DMS153 treated with DMSO at 0.1 percent for 48 hours (cell line): ENCODE results near the gene ASAP3.

ENCODE experiments used
- DNase-seq: peaks from one replicate; lab custom pipeline; 2025; ENCODE audit not compliant: unreplicated experiment; lab: John Stamatoyannopoulos, UW

ASAP3 gene

DNA sequence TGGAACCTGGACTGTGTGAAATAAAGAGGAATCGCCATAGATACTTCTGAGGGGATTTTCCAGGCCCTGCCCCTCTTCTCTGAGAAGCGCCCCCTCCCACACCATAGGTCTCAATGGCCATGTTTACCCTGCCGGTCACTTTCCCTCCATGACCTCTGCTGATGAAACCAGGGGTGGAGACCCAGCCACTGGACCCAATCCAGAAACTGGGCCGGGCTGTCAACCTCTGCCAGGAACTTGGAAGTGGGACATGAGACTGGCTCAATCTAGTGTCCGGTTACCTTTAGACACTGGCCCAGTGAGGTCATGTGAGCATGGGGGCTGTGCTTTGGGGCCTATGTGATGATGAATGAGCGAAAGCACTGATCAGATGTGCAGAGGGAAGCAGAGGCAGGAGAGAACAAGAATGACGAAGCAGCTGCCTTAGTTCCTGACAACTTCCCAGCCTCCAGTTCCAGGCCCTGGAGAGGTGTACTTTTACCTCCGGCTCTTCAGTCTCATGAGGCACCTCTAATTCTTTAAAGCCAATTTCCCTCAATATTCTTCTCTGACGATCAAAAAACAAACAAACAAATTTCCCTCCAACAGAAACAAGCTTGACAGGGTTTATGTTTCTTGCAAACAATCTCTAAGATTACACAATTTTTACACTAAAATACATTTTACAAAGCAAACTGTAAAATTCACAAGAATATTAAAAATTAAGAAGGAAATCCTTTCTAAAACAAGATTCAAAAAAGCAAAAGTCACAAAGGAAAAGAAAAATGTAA, 4.9 kb downstream of the ASAP3 start:
- DNase-seq = no peak

DNA sequence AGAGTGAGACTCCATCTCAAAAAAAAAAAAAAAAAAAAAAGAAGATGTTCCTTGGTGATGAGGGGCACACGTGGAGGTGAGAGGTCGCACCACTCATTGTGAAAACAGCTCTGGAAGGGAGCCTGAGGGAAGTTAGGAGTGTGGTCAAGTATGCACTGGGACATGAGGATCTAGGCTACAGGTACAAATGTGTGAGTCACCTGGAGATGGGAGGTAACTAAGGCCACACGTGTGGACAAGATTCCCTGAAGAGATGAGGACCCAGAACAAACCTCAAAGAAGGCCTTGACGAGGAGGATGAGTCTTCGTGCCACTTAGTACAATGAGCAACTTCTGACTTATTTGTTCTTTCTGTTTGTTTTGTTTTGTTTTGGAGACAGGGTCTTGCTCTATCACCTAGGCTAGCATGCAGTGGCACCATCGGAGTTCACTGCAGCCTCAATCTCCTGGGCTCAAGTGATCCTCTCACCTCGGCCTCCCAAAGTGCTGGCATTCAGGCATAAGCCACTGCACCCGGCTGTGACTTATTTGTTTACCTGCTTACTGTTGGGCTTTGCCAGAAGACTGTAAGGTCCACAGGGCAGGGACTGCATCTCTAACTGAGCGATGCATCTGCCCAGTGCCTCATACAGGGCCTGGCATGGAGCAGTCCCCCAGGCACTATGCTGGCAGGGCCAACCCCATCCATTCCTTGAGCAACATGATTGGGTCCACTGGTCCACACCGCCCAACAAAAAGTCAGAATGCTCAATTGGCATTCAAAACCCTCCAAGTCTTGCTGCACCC, 6.4 kb downstream of the ASAP3 start:
- no peak for DNase-seq

DNA sequence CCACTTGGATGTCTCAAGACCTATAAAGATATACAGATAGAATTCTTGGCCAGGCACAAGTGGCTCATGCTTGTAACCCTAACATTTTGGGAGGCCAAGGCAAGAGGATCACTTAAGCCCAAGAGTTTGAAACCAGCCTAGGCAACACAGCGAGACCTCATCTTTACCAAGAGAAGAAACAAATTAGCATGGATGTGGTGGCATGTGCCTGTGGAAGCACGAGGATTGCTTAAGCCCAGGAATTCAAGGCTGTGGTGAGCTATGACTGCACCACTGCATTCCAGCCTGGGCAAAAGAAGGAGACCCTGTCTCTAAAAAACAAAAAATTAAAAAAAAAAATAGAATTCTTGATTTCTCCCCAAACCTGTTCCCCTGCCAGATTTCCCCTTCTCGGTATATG, 8.3 kb downstream of the ASAP3 start:
- no peak for DNase-seq

DNA sequence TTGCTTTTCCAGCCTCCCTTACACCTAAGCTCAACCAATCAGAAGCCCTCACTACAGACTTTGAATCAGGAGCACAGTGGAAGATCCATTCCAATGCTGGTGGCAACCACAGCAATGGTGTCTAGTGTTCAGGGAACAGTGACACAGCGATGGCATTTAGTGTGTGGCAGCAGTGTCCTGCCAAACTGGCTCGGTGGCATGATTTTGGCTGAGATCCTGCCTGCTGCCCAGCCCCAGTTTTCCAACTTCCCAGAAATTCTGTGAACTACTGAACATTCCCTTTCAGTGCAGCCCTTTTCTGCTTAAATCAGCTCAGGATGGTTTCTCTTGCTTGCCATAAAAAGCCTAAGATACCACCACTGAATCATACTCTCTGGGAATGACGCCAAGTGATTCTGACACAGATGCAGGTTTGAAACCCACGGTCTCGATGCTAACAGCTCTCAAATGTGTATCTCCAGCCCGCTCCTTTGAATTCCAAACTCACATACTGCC, 8.8 kb downstream of the ASAP3 start:
- DNase-seq = no peak

DNA sequence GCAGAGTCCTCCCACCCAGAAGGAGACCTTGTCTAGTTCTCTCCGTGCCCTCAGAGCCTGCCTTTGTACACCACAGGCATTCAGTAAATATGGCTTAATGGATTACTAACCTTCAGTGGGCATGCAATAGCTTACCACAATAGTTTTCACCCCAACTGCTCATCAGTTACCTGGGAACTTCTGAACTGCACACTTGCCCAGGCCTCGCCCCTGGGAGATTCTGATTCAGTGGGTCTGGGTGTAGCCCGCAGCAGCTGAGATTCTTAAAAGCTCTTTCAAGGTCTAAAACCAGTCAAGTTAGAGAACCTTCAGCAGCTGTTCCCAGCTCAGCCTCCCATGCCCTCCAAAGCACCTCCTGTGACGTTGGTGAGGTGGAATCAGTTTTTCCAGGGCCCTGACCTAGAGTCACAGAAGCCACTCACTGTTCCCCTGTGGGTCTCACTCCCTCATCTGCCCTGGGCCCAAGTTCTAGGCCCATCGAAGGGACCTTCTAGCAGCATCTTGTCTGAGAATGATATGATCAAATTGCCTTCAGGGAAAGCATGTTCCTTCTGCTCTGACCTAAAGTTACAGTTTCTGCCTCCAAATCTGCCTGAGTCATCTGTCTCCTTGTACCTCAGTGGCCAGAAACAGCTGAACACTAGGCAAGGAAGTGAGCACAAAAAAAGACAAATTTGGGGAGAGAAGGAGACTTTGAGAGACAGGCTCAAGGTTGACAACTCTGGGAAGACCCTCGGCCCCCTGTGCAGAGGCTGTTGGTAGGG, 10.8 kb downstream of the ASAP3 start:
- no peak for DNase-seq

DNA sequence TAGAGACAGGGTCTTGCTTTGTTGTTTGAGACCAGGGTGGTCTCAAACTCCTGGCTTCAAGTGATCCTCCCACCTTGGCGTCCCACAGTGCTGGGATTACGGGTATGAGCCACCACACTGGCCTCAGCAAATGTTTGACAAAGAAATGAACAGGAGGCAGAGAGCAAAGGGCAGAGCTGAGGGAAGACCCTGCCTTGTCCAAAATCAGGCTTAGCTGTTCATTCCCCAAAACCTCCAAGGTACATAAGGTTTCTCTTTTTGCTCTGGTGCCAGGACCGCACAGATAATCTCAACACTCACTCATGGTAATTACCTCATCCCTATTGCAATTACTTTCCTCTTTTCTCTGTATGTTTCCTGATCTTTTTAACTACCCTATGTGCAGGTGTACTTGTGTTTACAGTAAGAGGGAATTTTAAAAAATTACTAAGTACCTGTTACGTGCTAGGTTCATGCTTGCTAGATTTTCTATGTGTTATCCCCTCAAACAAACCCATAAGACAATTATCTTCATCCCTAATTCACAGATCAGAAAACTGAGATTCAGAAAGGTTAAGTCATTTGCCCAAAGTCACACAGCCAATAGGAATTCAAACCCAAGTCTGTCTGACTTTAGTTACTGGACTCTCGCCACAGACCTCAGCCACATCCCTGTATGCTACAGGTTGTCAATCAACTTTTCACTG, 11.5 kb downstream of the ASAP3 start:
- DNase-seq = no peak

DNA sequence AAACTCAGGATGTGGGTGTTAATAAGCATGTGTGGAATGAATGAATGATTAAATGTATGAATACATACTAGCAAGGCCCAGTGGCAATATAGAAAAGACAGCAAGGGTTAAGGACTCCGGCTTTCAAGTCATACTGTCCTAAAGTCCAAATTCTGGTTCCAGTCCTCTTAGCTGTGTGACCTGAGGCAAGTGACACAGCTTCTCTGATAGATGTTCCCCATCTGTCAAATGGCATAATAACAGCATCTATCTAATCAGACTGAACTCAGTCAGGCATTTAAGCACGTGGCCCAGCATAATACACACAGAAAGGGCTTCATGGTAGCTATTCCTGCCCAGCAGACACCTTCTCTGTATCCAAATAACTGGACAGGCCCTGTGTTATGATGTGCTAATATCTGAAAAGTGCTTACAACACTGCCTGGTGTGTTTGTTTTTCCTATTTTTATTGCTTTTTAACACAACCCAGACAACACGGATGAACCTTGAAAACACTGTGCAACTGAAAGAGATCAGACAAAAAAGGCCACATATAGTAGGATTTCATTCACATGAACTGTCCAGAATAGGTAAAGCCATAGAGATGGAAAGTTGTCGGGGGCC, 12.4 kb downstream of the ASAP3 start:
- DNase-seq = no peak

DNA sequence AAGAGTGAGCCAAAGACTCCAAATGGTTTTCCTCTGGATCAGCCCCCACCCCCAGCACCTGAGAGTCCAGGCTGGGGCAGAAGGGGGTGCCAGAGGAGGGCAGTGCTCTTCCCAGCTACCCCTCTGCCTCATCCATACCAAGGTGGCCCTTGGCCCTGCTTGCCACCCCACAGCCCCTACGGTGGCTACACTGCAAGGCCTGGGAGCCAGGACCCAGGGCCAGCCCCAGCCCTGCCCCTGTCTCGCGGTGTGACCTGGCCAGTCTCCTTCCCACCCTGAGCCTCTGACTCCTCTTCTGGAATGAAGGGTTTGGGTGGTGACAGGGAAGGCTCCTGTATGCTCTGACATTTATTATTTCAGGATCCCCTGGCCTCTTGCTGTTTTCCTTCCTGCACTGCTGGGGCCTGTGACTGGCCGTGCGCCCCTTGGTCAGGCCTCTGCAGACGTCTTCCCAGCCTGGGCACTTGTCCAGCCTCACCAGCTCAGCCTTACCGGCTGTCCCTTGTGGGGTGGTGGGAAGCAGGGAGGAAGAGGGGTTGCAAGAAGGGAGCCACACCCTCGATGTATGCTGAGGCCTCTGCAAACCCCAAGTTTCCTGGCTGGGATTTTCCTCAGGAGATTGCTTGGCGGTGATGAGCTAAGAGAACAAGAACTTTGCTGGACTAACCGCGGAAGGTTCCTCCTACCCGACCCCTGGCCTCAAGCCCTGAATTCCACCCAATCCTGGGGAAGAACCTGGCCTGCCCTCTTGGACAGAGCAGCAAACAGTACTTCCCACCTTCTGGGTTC, 13.5 kb downstream of the ASAP3 start:
- no peak for DNase-seq

DNA sequence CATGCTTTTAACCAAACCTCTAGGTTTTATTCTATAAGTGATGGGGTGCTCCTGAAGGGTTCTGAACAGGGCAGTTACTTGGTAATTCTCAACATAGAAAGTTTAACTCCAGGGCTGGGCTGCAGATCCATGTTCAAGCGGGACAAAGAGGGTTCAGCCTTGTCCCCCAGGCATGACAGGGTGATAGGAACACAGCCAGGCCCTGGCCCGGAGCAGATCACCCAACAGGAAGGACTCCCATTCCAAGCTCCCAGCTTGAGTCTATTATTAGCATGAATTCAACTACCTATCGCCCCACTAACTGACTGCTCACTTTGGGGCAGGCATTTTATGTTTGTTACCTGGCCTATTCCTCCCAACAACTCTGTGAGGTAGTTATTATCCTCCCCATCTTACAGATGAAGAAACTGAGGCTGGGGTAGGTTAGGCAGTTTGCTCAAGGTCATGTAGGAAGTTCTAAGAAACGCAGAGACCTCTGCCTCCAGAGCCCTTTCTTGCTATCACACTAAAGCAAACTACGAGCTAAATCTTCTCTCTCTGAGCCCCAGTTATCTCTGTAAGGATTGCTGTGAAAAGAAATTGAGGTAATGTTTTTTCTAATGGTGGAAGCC, 14.5 kb downstream of the ASAP3 start:
- no peak for DNase-seq

DNA sequence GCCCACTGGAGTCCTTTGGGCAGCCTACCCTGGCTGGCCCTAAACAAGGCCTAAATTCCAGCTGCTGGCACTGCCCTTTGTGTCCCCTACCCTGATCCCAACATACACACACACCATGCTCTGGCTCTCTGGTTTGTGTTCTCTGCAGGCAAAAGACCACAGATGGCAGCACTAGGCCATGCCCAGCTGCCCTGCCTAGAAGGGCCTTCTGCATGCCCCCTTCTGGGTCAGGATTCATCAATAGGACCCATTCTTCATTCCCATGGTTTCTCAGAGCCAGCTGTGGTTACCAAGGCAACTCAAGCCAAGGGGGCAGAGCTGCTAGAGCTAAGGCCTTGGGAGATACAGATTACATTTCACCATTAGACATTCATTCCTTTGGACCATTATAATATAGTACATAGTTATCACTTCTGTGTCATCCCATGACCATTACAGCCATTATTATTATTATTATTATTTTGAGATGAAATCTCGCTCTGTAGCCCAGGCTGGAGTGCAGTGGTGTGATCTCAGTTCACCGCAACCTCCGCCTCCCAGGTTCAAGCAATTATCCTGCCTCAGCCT, 17.5 kb downstream of the ASAP3 start:
- no peak for DNase-seq

DNA sequence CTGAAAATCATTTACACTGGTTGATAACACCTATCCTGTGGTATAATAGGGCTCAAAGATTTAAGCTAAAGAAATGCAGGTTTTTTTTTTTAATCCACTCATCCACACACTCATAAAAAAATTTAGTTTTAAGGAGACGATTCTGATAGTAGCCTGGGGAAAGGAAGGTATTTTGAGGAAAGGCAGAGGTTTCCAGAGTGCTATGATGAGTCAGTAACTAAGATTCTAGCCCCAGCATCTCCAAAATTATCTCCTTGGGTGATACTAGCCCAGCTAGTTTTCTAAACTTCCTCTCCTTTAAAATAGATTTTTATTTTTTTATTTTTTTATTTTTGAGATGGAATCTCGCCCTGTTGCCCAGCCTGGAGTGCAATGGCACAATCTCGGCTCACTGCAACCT, 20.7 kb downstream of the ASAP3 start:
- no peak for DNase-seq

DNA sequence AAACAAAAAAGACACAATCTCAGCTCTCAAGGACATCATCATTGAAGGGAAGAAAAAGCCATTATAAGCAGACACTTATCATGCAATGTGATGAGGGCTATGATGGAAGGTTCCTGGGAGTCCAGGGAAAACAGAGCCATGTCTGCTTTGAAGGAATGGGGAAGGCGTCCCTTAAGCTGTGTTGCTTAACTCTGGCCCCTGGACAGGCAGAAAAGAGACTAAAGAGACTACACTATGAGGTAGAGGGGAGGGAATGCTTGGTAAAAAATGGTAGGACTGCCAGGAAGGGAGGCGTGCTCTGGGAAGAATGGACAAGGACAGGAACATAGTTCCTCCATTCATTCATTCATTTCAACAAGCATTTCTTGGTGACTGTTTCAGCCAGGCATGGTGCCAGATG, 21.2 kb downstream of the ASAP3 start:
- DNase-seq = no peak

DNA sequence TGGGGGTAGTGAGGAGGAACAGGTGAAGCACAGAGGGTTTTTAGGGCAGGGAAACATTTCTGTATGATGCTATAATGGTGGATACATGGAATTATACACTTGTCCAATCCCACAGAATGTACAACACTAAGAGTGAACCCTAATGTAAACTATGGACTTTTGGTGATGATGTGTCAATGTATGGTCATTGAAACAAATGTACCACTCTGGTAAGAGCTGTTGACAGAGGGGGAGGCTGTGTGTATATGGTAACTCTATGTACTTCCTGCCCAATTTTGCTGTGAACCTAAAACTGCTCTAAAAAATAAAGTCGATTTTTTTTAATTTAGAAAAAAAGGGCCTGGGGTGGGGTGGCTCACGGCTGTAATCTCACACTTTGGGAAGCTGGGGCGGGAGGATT, 22.9 kb downstream of the ASAP3 start:
- DNase-seq = no peak

DNA sequence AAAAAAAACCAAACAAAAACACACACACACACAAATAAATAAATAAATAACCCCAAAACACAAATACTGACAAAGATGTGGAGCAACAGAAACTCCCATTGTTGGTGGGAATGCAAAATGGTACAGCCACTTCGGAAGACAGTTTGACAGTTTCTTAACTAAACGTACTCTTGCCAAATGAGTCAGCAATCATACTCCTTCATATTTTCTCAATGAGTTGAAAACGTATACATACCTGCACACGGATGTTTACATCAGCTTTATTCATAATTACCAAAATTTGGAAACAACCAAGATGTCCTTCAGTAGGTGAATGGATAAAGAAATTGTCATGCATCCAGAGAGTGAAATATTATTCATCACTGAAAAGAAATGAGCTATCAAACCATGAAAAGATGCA, 23.5 kb downstream of the ASAP3 start:
- no peak for DNase-seq

DNA sequence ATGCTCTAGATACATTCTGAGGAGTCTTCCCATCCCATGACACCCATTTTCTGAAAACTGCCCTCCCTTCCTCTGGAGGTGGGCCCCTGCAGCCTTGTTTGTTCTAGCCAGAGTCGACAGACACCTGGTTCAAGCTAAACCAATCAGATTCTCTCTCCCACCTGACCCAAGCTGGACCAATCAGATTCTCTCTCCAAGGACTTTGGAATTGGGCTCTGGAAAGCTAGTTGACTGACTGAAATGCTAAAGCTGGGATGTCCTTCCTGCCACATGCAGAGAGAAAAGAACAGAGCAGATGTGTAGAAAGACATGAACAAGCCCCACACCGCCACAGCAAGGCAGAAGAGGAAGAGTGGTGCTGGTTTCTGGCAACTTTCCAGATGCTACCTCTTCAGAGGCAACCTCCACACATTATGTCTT, 24.6 kb downstream of the ASAP3 start:
- DNase-seq = no peak

DNA sequence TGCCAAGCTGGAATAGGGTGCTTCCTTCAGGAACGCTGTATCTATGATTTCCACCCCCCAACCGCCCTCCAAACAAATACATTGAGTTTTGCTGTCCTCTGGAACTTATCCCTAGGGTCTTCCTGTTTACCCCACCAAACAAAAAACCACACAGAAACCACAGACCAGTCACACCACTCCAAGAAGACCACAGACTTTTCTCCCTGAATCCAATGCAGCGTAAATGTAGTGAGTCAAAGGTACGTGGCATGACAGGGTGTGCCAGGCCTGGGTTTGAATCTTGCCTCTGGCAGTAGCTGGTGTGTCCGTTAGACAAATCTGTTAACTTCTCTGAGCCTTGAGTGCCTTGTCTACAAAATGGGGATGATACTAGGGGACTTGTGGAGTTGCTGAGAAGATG, 27.8 kb downstream of the ASAP3 start:
- DNase-seq = no peak

DNA sequence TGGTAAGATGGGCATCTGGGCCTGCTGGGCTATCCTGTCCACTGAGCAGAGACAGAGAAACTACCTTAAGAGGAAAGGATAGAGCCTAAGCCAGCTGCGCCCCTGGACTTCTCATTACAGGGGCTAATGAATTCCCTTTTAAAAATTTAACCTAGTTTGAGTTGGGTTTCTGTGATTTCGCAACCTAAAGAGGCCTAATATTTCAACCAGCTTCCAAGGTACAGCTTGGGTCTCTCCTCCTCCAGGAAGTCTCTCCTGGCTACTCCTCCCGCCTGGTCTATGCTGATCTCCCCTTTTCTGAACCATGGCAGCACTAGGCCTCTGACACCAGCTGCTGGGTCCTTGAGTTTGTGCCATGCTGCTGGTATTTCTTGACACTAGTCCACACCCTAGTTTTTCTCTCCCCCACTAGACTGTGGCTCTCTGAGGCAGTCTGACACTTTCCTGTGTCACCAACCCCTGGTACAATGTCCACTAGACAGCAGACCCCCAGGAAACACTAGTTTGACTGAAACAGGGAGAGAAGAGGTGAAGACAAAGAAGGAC, 30.5 kb downstream of the ASAP3 start:
- no peak for DNase-seq

DNA sequence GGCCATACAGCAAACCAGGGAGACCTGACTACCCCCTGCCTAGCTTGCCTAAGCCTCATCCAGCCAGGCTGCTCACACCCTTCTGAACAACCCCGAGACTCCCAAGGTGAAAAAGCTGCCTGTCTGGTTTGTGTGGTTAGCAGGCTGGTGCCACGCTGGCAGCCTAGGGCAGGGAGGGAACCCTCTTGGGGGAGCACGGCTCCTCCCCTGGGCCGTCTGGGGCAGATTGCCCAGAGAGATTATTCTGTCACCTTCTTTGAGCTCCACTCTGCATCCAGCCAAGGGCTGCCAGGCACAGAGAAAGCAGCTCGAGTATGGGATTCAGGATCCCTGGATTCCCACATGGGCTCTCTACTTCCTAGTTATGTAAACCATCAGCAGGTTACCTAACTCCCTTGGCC, 32.0 kb downstream of the ASAP3 start:
- peak; percentile 79 for DNase-seq

DNA sequence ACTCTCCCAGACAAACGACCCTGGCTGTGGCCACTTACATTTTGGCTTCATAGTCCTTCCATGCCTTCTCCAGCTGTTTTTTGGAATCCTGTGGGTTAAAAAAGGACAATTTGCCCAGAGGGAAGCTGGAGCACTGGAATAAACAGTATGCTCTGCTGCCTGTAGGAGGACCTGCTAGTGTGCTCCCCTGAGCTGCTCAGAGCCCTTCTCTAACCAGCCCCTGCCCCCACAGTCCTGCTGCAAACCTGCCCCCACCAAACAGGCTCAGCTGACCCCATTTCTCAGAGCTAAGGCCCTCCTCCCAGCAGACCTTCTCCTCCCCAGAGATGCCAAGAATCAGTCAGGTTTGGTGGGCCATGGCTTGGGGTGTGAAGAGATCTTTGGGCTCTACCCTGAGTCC, 32.5 kb downstream of the ASAP3 start:
- no peak for DNase-seq
